Panc1 (cell line): ENCODE measurements around the gene PLCG2. TPM values are rescaled to one million over a fixed set of nuclear protein-coding genes. Genes with fewer than 3 reads are reported as not detected.

Experiments used
- ATAC-seq: fragments of 200-7000 bp; cut with Tn5 transposase; 2 replicates; pipeline ENCODE4 v1.9.1; 2020; ENCODE audit warnings: mild to moderate bottlenecking, moderate library complexity
- BruUV-seq: library from RNA; stranded (reverse); fragments of 400-500 nt; replicated peaks from 2 replicates; lab custom pipeline; 2021; lab: Mats Ljungman, UMichigan
- CTCF ChIA-PET: fragments of 300-600 bp; sonication (Branson Sonifier 250); formaldehyde crosslinking; loops from one replicate; lab custom pipeline; 2022; ENCODE audit warnings: antibody characterized with exemption; lab: Charles Lee
- POLR2A ChIA-PET: fragments of 300-600 bp; sonication (Branson Sonifier 250); formaldehyde crosslinking; loops from one replicate; lab custom pipeline; 2022; ENCODE audit warnings: antibody characterized with exemption; lab: Charles Lee
- DNase-seq: peaks from one replicate; pipeline ENCODE4 v3.0.0-alpha.2; 2010; ENCODE audit warnings: low read depth, low spot score
- H3K27ac ChIP-seq: 2 replicates; pipeline ENCODE4 v1.5.1; 2011; ENCODE audit warnings: mild to moderate bottlenecking, low read length, inconsistent platforms
- H3K27me3 ChIP-seq: fragments of 200-500 bp; sonication (Bioruptor generic); 2 replicates; pipeline ENCODE4 v1.6.0; 2014; ENCODE audit warnings: low read length, inconsistent platforms; ENCODE audit not compliant: control insufficient read depth, insufficient read depth
- H3K36me3 ChIP-seq: fragments of 200-500 bp; sonication (Bioruptor generic); 2 replicates; pipeline ENCODE4 v1.5.1; 2014; ENCODE audit warnings: inconsistent platforms, mild to moderate bottlenecking, low read length, moderate library complexity; ENCODE audit not compliant: control insufficient read depth, insufficient read depth
- H3K4me1 ChIP-seq: 2 replicates; pipeline ENCODE4 v1.5.1; 2011; ENCODE audit warnings: inconsistent platforms, mild to moderate bottlenecking, low read length, moderate library complexity; ENCODE audit not compliant: control insufficient read depth, insufficient read depth
- H3K4me3 ChIP-seq, 2 experiments: 2 replicates each; pipeline ENCODE4 v1.5.1; 2011 to 2012; ENCODE audit warnings: low read depth in 2 of 2, low read length in 2 of 2, mild to moderate bottlenecking in 2 of 2, inconsistent platforms in 1 of 2, moderate library complexity in 1 of 2
- H3K9me3 ChIP-seq: fragments of 200-500 bp; sonication (Bioruptor generic); 2 replicates; pipeline ENCODE4 v1.5.1; 2014; ENCODE audit warnings: low read depth, mild to moderate bottlenecking, inconsistent platforms, low read length, moderate library complexity; ENCODE audit not compliant: control insufficient read depth, insufficient read depth
- POLR2AphosphoS5 ChIP-seq: IDR thresholded peaks from 2 replicates; pipeline ENCODE4 v1.6.1; 2012; ENCODE audit warnings: mild to moderate bottlenecking, low read depth, low read length, moderate library complexity
- SIN3A ChIP-seq: IDR thresholded peaks from 2 replicates; pipeline ENCODE4 v1.6.1; 2012; ENCODE audit warnings: low read depth, mild to moderate bottlenecking, low read length, moderate library complexity, borderline replicate concordance; ENCODE audit not compliant: insufficient read depth
- TCF7L2 ChIP-seq: IDR thresholded peaks from 2 replicates; pipeline ENCODE4 v1.6.1; 2011; ENCODE audit warnings: mild to moderate bottlenecking, low read depth, low read length, inconsistent platforms
- in situ Hi-C: cut with HindIII; loops from 2 replicates; pipeline ENCODE4 v1.10.0; 2016; ENCODE audit warnings: low sequenced_read_pairs, low pct_unique_long_range_greater_than_20kb
- intact Hi-C: fragments of 100-400 bp; cut with micrococcal nuclease; formaldehyde crosslinking; loops from one replicate; pipeline ENCODE4 v1.10.0; 2022; ENCODE audit not compliant: unreplicated experiment
- total RNA-seq: library from RNA; stranded (reverse); gene quantifications from one replicate; pipeline ENCODE4 v1.2.1, GENCODE V29; 2021; ENCODE audit not compliant: unreplicated experiment
- TF ChIP-seq, protein P1 (sequence below): fragments of 450-650 bp; IDR thresholded peaks from 2 replicates; pipeline ENCODE4 v1.5.1; 2017; ENCODE audit warnings: mild to moderate bottlenecking
- TF ChIP-seq, protein P2 (sequence below), 2 experiments: IDR thresholded peaks; 2 replicates each; pipeline ENCODE4 v1.6.1; 2011 to 2012; ENCODE audit warnings: low read depth in 2 of 2, control low read depth in 1 of 2, low read length in 1 of 2, mild to moderate bottlenecking in 1 of 2, moderate library complexity in 1 of 2; ENCODE audit not compliant: insufficient read depth in 1 of 2

The PLCG2 gene
- total RNA-seq, 1 experiment from 2014 or later: 10.8 TPM

DNA sequence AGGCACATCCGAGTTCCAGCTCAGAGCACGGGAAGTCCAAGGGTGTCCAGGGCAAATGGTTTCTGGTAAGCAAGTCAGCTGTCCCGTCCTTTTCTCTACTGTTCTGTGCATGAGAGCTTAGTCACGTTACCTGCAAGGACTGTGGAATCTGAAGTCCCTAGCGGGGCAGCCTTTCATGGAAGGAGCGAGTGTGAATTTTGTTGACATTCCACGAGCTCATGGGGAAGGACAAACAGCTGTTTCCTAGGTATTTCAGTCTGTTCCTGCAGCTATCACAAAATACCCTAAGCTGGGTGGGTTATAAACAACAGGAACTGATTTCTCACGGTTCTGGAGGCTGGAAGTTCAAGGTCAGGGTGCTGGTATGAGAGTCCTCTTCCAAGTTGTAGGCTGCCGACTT lies 122.9 kb downstream of the PLCG2 start:
- ATAC-seq (no peak), DNase-seq (no peak)
- no peak for TF ChIP-seq SIN3A
- TF ChIP-seq TCF7L2: no peak
- TF ChIP-seq, protein P1, sequence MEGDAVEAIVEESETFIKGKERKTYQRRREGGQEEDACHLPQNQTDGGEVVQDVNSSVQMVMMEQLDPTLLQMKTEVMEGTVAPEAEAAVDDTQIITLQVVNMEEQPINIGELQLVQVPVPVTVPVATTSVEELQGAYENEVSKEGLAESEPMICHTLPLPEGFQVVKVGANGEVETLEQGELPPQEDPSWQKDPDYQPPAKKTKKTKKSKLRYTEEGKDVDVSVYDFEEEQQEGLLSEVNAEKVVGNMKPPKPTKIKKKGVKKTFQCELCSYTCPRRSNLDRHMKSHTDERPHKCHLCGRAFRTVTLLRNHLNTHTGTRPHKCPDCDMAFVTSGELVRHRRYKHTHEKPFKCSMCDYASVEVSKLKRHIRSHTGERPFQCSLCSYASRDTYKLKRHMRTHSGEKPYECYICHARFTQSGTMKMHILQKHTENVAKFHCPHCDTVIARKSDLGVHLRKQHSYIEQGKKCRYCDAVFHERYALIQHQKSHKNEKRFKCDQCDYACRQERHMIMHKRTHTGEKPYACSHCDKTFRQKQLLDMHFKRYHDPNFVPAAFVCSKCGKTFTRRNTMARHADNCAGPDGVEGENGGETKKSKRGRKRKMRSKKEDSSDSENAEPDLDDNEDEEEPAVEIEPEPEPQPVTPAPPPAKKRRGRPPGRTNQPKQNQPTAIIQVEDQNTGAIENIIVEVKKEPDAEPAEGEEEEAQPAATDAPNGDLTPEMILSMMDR: no peak
- no peak for TF ChIP-seq POLR2AphosphoS5
- TF ChIP-seq, protein P2, sequence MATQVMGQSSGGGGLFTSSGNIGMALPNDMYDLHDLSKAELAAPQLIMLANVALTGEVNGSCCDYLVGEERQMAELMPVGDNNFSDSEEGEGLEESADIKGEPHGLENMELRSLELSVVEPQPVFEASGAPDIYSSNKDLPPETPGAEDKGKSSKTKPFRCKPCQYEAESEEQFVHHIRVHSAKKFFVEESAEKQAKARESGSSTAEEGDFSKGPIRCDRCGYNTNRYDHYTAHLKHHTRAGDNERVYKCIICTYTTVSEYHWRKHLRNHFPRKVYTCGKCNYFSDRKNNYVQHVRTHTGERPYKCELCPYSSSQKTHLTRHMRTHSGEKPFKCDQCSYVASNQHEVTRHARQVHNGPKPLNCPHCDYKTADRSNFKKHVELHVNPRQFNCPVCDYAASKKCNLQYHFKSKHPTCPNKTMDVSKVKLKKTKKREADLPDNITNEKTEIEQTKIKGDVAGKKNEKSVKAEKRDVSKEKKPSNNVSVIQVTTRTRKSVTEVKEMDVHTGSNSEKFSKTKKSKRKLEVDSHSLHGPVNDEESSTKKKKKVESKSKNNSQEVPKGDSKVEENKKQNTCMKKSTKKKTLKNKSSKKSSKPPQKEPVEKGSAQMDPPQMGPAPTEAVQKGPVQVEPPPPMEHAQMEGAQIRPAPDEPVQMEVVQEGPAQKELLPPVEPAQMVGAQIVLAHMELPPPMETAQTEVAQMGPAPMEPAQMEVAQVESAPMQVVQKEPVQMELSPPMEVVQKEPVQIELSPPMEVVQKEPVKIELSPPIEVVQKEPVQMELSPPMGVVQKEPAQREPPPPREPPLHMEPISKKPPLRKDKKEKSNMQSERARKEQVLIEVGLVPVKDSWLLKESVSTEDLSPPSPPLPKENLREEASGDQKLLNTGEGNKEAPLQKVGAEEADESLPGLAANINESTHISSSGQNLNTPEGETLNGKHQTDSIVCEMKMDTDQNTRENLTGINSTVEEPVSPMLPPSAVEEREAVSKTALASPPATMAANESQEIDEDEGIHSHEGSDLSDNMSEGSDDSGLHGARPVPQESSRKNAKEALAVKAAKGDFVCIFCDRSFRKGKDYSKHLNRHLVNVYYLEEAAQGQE (IDR thresholded peaks at IDR 0.05; ENCODE audit: insufficient read depth in 1 of 2, low read depth in 2 of 2, low read length in 1 of 2): no peak
- Histone ChIP-seq H3K27me3 (no peaks in the 10 kb centered on the region), H3K4me1 (no peaks in the 10 kb centered on the region), H3K27ac (no peak overlapping the region), H3K9me3 (no peaks in the 10 kb centered on the region), H3K4me3 (no peak overlapping the region), H3K36me3 (no peaks in the 10 kb centered on the region; the same call in 1 of the 2 replicates)
- ChIA-PET CTCF (no interaction called here), POLR2A (no interaction called here)
- BruUV-seq: no TSS peak
- in situ Hi-C loops: no loop called here
- intact Hi-C loops: no loop called here

DNA sequence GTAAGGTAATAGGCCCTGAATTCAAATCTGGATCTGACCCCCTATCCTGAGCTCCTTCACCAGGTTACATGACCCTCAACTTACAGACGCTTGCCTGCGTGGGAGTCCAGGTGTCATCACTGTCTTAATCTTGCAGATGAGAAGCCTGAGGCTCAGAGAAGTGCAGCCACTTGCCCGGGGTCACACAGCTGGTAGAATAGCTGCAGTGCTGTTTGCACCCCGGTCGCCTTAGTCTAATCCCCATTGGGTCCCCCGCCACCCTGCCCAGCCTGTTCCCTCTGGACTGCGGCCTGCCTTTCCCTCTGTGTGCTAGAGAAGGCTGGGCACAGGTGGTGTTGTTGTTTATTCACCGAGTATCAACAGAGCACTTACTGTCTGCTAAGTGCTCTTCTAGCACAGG lies 125.2 kb downstream of the PLCG2 start:
- no peaks in the 10 kb centered on the region for H3K9me3 ChIP-seq
- in situ Hi-C loops: no loop called here
- no peak overlapping the region for H3K4me3 ChIP-seq
- H3K27ac ChIP-seq: no peak overlapping the region
- intact Hi-C loops: no loop called here
- ChIA-PET CTCF (interaction anchor here (1.6 kb wide), 1 partner anchor 19 kb away, joined by 3 read pairs; no protein-coding TSS in a partner anchor), POLR2A (no interaction called here)
- H3K4me1 ChIP-seq: no peaks in the 10 kb centered on the region
- DNase-seq (no peak), ATAC-seq (no peak)
- H3K27me3 ChIP-seq: no peaks in the 10 kb centered on the region
- no peaks in the 10 kb centered on the region; the same call in 1 of the 2 replicates for H3K36me3 ChIP-seq
- TF ChIP-seq POLR2AphosphoS5 (no peak), SIN3A (no peak), TCF7L2 (no peak)
- TF ChIP-seq, protein P2 (IDR thresholded peaks at IDR 0.05; ENCODE audit: insufficient read depth in 1 of 2, low read depth in 2 of 2, low read length in 1 of 2): no peak
- TF ChIP-seq, protein P1: no peak
- no TSS peak for BruUV-seq
